AML-193 (cell line): ENCODE results near the gene GRIP1.

Source experiments
- DNase-seq, 2 experiments: peaks; one replicate each; lab custom pipeline; 2025; lab: John Stamatoyannopoulos, UW

GRIP1 gene

DNA sequence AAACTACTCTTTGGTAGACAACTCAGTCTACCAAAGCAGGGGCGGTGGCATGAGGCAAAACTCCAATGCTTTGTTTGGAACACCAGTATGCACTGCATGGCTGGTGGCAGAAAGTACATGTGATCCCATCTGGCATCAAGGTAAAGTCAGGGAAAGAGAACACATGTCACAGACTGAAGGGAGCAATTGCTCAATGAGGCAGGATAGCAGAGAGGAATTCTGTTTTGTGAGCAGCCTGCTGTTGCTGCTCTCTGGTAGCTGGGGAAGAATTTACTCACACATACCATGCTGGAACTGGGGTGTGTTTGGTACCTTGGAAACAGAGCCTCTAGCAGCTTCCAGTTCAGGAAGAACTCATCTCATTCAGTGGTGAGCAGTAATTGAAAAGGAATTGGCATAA is 291.8 kb downstream of the GRIP1 start:
- DNase-seq: no peak

DNA sequence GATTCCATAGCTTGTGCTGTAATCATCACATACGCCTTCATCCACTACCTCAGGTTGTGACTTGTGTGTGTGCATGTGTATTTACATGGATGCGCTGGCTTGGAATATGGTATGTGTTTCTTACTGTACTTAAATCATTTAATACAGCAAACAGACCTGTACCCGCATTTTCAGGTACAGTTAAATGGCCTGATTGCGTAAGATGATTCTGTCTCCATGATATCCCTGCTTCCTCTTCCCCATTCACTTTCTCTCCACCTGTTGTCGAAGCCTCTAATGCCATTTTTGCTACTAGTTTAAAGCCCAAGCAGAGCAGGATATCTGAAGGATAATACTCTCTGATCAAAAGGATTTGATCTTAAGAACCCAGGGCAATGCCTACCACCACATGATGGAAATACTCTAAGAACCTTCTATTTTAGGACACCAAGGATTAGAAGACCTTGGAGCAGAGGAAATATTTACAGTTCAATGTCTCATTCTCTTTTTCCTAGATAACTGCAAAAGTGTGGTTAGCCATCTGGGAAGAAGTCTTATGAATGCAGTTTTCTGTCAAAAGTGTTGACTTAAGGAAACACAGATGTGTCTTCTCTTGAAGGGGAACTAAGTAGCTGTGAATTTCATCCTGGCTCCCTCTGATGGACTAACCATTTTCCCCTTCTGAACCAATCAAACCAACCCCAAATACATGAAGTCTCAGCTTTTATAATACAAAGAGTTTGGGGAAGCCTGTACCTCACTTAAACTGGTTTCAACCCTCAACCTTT is 297.9 kb downstream of the GRIP1 start:
- no peak for DNase-seq

- peak; percentile 46 to 48 for DNase-seq
Measured at GRCh38 chr12:66379616-66380015, 299.3 kb downstream of the GRIP1 start.

DNA sequence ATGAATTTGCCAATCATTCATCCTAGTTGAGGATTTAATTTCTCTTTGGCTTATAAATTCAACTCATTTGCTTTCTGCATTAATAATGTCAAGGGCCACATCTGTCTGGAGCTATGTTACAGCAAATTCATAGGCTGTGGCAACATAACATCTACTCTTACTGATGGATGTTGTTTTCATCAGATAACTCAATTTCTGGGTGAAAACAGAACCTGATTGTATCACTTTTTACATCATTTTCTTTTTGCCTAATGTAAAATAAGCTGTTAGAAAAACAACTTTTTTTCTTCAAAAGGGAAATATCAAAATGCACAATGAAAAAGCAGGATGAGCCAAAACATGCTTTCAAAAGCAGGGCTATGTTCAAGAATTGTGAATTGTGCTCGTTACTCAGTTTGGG is 303.3 kb downstream of the GRIP1 start:
- no peak for DNase-seq

- no peak for DNase-seq
Measured at GRCh38 chr12:66371982-66372381, 306.9 kb downstream of the GRIP1 start.

DNA sequence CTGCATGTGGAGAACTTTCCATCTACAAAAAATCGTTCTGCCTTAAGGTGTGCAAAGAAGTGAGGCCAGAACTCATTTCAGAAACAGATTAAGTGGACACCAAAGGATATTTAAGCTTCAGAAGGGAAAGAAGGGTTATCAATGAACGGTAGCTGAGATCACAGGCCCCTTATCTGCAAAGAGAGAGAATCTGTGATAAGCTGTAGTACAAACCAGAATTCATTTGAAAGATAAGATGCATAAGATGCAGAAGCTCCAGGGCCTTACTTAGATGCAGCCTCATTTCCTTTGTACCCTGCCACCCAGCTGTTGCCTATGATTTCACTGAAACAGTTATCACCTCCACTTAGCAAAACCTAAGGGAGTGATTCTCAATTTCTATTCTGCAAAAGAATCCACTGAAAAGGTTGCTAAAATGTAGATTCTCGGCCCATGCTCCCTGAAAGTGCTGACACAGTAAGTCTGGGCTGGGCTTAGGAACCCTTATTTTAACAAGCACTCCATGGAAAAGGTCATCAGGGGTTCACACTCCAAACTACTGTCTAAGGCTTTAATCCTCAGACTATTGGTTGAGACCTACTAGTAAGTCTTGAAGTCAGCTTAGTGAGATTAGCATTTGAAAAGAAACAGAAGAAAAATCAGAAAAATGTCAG is 311.7 kb downstream of the GRIP1 start:
- DNase-seq: no peak

- peak; percentile 53 to 59 for DNase-seq
Measured at GRCh38 chr12:66365718-66366490, 313.0 kb downstream of the GRIP1 start.

- no peak for DNase-seq
Measured at GRCh38 chr12:66361703-66362102, 317.2 kb downstream of the GRIP1 start.

- DNase-seq: no peak
Measured at GRCh38 chr12:66359300-66359699, 319.6 kb downstream of the GRIP1 start.

DNA sequence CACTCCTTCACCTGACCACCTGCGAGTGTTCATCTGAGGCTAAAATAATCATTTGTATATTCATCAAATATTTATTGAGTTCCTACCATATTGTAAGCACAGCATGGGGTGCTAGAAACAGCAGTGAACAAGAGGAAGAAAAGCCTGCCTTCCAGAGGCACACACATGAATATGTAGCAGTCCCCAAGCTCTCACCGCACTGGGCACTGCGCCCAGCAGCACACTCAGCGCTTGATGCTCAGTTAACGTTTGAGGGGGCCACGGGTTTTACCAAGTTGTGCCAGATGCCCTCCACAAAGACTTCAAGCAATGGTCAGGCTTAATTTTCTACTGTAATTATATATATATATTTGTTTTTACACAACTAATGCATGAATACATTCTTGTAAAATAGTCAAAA is 324.6 kb downstream of the GRIP1 start:
- no peak for DNase-seq

GRCh38 chr12:66352899-66353298 is 326.0 kb downstream of the GRIP1 start:
- no peak for DNase-seq

- DNase-seq: peak; percentile 39 to 42
Measured at GRCh38 chr12:66352197-66352596, 326.7 kb downstream of the GRIP1 start.

- DNase-seq: no peak
Measured at GRCh38 chr12:66351301-66351700, 327.6 kb downstream of the GRIP1 start.

- no peak for DNase-seq
Measured at GRCh38 chr12:66345956-66346355, 332.9 kb downstream of the GRIP1 start.

DNA sequence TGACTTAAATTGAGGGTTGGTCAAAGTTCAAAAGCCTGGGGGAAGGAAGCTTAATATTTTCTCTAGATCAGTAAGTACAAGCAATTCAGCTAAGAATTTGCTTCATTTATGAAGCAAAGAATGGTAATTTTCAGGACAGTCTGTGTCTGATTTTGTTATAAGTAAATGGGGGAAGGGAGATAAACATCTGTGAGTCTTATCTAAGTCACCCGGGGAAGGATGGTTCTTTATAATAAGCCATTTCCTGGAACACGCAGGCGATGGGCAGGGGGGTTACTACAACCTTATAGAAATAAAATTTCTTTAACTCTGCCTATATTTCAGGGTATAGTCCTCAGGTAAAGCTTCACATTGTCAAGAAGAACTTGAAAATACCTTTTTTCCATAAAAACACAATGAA is 333.7 kb downstream of the GRIP1 start:
- no peak for DNase-seq

- no peak for DNase-seq
Measured at GRCh38 chr12:66341126-66341525, 337.8 kb downstream of the GRIP1 start.

DNA sequence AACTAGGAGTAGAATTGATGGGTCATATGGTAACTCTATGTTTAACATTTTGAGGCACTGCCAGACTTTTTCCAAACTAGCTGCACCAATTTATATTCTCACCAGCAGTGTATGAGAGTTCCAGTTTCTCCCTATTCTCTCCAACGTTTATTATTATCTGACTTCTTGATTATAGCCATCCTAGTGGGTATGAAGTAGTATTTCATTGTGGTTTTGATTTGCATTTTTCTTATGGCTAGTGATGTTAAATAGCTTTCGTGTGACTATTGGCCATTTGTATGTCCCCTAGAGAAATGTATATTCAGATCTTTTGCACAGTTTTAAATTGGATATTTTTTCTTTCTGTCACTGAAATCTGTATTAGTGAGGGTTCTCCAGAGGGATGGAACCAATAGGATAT is 338.7 kb downstream of the GRIP1 start:
- no peak for DNase-seq

GRCh38 chr12:66337381-66338010 is 341.4 kb downstream of the GRIP1 start:
- DNase-seq: no peak

- DNase-seq: no peak
Measured at GRCh38 chr12:66335746-66336145, 343.1 kb downstream of the GRIP1 start.

- no peak for DNase-seq
Measured at GRCh38 chr12:66331814-66332213, 347.1 kb downstream of the GRIP1 start.

DNA sequence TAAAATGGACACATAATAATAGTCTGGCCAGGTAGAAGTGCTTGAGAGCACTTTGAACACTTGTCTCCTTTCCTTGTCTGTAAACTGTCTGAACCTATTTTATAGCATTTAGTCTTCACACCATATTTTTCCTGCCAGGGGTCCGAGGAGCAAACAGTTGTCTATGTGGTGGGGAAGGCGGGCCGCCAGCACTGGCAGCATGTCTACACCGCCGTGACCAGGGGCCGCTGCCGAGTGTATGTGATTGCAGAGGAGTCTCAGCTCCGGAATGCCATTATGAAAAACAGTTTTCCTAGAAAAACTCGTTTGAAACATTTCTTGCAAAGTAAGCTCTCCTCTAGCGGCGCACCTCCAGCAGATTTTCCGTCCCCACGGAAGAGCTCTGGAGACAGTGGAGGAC is 347.9 kb downstream of the GRIP1 start:
- DNase-seq: no peak

- DNase-seq: no peak
Measured at GRCh38 chr12:66329941-66330340, 348.9 kb downstream of the GRIP1 start.

DNA sequence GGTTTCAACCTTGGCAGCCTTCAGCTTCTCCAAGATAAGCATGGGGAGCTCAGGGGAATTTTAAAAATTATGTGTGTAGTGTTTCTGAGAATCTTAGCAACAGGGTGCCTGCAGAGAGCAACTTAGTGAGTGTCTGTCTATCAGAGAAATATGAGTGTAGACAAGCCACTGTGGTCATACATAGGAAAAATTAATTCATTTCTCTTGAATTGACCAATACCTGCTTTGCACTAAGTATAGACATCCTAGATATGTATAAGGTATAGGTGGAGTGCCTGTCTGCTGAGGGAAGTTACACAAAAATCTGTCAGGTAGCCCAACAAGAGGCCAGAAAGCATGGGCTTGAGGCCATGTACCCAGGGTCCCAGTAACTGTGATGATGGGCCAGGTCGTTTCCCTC is 355.9 kb downstream of the GRIP1 start:
- DNase-seq: no peak
